IPS-18a (cell line): ENCODE results near the gene HDAC8.
"Not testable (repeated sequence)": the region's sequence is repeated elsewhere in the genome, so short reads cannot be mapped to it uniquely, and the experiment has no call there.

Source experiments
- H3K27ac ChIP-seq: one replicate; pipeline ENCODE4 v1.5.1; 2013; ENCODE audit warnings: low read length
- H3K27me3 ChIP-seq: one replicate; pipeline ENCODE4 v1.6.1; 2013; ENCODE audit warnings: mild to moderate bottlenecking, low read length; ENCODE audit not compliant: control insufficient read depth, insufficient read depth
- H3K36me3 ChIP-seq: one replicate; pipeline ENCODE4 v1.6.1; 2013; ENCODE audit warnings: low read depth, low read length; ENCODE audit not compliant: control insufficient read depth
- H3K4me1 ChIP-seq: one replicate; pipeline ENCODE4 v1.6.1; 2013; ENCODE audit warnings: low read depth, low read length; ENCODE audit not compliant: control insufficient read depth
- H3K4me3 ChIP-seq: one replicate; pipeline ENCODE4 v1.5.1; 2013; ENCODE audit warnings: low read length
- H3K9ac ChIP-seq: one replicate; pipeline ENCODE4 v1.6.1; 2013; ENCODE audit warnings: mild to moderate bottlenecking, low read length, moderate library complexity
- H3K9me3 ChIP-seq: one replicate; pipeline ENCODE4 v1.6.1; 2013; ENCODE audit warnings: low read depth, low read length; ENCODE audit not compliant: control insufficient read depth

HDAC8 gene

GRCh38 chrX:72346302-72346949 is 226.2 kb downstream of the HDAC8 start:
- no peak overlapping the region for H3K27ac ChIP-seq
- peaks cover 2% of the 10 kb centered on the region for H3K9me3 ChIP-seq
- no peaks in the 10 kb centered on the region for H3K4me1 ChIP-seq
- no peaks in the 10 kb centered on the region for H3K36me3 ChIP-seq
- no peak overlapping the region for H3K4me3 ChIP-seq
- H3K27me3 ChIP-seq = no peaks in the 10 kb centered on the region
- H3K9ac ChIP-seq = no peak overlapping the region

GRCh38 chrX:72340626-72341025 is 232.0 kb downstream of the HDAC8 start:
- H3K4me1 ChIP-seq = no peaks in the 10 kb centered on the region

GRCh38 chrX:72340041-72340440 is 232.6 kb downstream of the HDAC8 start:
- no peak overlapping the region for H3K9ac ChIP-seq
- peaks cover 2% of the 10 kb centered on the region for H3K9me3 ChIP-seq
- H3K36me3 ChIP-seq = no peaks in the 10 kb centered on the region
- no peak overlapping the region for H3K27ac ChIP-seq
- no peaks in the 10 kb centered on the region for H3K4me1 ChIP-seq
- H3K4me3 ChIP-seq = no peak overlapping the region
- no peaks in the 10 kb centered on the region for H3K27me3 ChIP-seq

More at GRCh38 chrX:72340626-72341025, 232.0 kb downstream of the HDAC8 start:
- H3K4me3 ChIP-seq = no peak overlapping the region
- no peaks in the 10 kb centered on the region for H3K27me3 ChIP-seq
- H3K27ac ChIP-seq = no peak overlapping the region
- peaks cover 2% of the 10 kb centered on the region for H3K9me3 ChIP-seq
- H3K36me3 ChIP-seq = no peaks in the 10 kb centered on the region
- no peak overlapping the region for H3K9ac ChIP-seq

- Histone ChIP-seq H3K4me3 (no peak overlapping the region), H3K36me3 (no peaks in the 10 kb centered on the region), H3K4me1 (no peaks in the 10 kb centered on the region), H3K9me3 (peaks cover 20% of the 10 kb centered on the region), H3K9ac (no peak overlapping the region), H3K27ac (no peak overlapping the region), H3K27me3 (no peaks in the 10 kb centered on the region)
Measured at GRCh38 chrX:72330131-72330530, 242.5 kb downstream of the HDAC8 start.

- H3K36me3 ChIP-seq = no peaks in the 10 kb centered on the region
- no peaks in the 10 kb centered on the region for H3K4me1 ChIP-seq
- H3K27me3 ChIP-seq = no peaks in the 10 kb centered on the region
Measured at GRCh38 chrX:72326605-72327300, 245.9 kb downstream of the HDAC8 start.

GRCh38 chrX:72319651-72320050 is 253.0 kb downstream of the HDAC8 start:
- not testable (repeated sequence) for H3K9ac ChIP-seq, H3K4me1 ChIP-seq, H3K4me3 ChIP-seq, H3K27ac ChIP-seq, H3K9me3 ChIP-seq, H3K27me3 ChIP-seq, H3K36me3 ChIP-seq

More at GRCh38 chrX:72326605-72327300, 245.9 kb downstream of the HDAC8 start:
- H3K9ac ChIP-seq = no peak overlapping the region
- no peak overlapping the region for H3K4me3 ChIP-seq
- no peak overlapping the region for H3K27ac ChIP-seq
- H3K9me3 ChIP-seq = peaks cover 18% of the 10 kb centered on the region

GRCh38 chrX:72317139-72317538 is 255.5 kb downstream of the HDAC8 start:
- Histone ChIP-seq H3K4me3 (no peak overlapping the region), H3K36me3 (no peaks in the 10 kb centered on the region), H3K27ac (no peak overlapping the region), H3K27me3 (peaks cover 7% of the 10 kb centered on the region), H3K9me3 (peaks cover 3% of the 10 kb centered on the region), H3K9ac (no peak overlapping the region), H3K4me1 (peaks cover 3% of the 10 kb centered on the region)

GRCh38 chrX:72316408-72317110 is 256.1 kb downstream of the HDAC8 start:
- H3K9ac ChIP-seq = no peak overlapping the region
- peaks cover 3% of the 10 kb centered on the region for H3K9me3 ChIP-seq
- H3K4me1 ChIP-seq = peaks cover 3% of the 10 kb centered on the region
- H3K27ac ChIP-seq = no peak overlapping the region
- peaks cover 7% of the 10 kb centered on the region for H3K27me3 ChIP-seq
- H3K4me3 ChIP-seq = no peak overlapping the region
- no peaks in the 10 kb centered on the region for H3K36me3 ChIP-seq

GRCh38 chrX:72314881-72315280 is 257.8 kb downstream of the HDAC8 start:
- Histone ChIP-seq H3K4me1 (peaks cover 3% of the 10 kb centered on the region), H3K9me3 (peaks cover 7% of the 10 kb centered on the region), H3K27me3 (peaks cover 16% of the 10 kb centered on the region), H3K4me3 (no peak overlapping the region), H3K9ac (no peak overlapping the region), H3K27ac (no peak overlapping the region), H3K36me3 (no peaks in the 10 kb centered on the region)

- H3K9me3 ChIP-seq = peaks cover 13% of the 10 kb centered on the region
Measured at GRCh38 chrX:72313707-72314641, 258.7 kb downstream of the HDAC8 start.

More at GRCh38 chrX:72313707-72314641, 258.7 kb downstream of the HDAC8 start:
- H3K4me3 ChIP-seq = no peak overlapping the region
- H3K27me3 ChIP-seq = peaks cover 25% of the 10 kb centered on the region
- H3K9ac ChIP-seq = no peak overlapping the region
- peaks cover 3% of the 10 kb centered on the region for H3K4me1 ChIP-seq
- H3K27ac ChIP-seq = no peak overlapping the region
- H3K36me3 ChIP-seq = no peaks in the 10 kb centered on the region
